NCI-H82 treated with DMSO at 0.1 percent for 48 hours (cell line): ENCODE data around the gene PPP2R3C.
"Not testable (repeated sequence)": the region's sequence is repeated elsewhere in the genome, so short reads cannot be mapped to it uniquely, and the experiment has no call there.

Experiments
- DNase-seq: peaks from one replicate; lab custom pipeline; 2025; ENCODE audit not compliant: unreplicated experiment; lab: John Stamatoyannopoulos, UW

PPP2R3C gene

DNA sequence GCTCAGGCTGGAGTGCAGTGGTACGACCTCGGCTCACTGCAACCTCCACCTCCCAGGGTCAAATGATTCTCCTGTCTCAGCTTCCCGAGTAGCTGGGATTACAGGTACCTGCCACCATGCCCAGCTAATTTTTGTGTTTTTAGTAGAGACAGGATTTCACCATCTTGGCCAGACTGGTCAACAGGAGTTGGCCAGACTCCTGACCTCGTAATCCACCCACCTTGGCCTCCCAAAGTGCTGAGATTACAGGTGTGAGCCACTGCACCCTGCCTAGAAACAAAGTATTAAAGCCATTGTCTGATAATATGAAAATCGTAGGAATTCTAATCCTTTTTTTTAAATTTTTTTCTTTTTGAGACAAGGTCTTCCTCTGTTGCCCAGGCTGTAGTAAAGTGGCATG, 56.1 kb downstream of the PPP2R3C start:
- not testable (repeated sequence) for DNase-seq

DNA sequence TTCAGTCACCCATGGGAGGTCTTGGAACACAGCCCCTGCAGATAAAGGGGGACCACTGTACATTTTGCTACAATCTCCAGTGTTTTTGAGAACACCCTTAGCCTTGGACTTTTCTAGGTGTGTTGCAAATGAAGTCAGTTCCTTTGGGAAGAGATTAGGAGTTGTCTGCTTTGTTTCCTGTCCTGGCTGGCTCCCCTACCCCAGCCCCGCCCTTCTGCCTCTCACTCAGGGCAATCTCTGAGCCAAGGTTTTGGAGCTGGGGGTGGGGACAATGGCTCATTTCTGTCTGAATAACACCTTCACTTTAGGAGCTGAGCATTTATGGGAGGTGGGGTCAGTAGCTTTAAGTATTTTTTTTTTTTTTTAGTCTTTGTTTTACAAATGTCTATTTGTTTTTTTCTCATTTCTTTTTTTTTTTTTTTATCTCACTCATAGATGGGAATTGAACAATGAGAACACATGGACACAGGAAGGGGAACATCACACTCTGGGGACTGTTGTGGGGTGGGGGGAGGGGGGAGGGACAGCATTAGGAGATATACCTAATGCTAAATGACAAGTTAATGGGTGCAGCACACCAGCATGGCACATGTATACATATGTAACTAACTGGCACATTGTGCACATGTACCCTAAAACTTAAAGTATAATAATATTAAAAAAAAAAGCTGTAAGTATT, 60.5 kb downstream of the PPP2R3C start:
- not testable (repeated sequence) for DNase-seq

DNA sequence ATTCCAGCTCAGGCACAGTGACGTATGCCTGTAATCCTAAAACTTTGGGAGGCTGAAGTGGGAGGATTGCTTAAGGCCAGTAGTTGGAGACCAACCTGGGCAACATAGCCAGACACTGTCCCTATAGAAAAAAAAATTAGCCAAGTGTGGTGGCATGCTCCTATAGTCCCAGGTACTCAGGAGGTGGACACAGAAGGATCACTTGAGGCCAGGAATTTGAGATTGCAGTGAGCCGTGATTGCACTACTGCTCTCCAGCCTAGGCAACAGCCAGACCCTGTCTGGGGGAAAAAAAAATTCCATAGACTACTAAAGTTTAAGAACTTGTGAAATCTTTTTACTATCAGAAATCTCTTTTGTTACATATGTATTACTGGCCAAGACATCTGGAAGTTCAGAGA, 69.2 kb downstream of the PPP2R3C start:
- no peak for DNase-seq

DNA sequence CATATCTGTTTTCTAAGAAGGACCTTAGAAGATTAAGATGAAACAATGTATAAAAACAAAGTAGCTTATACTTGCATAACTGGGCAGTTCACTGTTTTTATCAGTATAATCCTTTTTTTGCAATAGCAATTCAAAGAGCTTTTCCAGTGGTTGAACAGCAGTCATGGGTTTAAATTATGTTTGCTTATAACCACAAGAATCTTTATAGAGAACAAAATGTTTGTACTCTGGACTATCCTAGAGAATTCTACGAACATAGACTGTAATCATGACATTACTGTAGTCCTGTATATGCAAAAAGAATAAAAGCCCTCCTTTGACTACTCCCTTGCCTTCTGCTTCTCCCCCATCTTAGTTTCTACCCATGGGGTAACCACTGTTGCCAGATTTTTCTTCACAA, 70.0 kb downstream of the PPP2R3C start:
- DNase-seq = no peak

DNA sequence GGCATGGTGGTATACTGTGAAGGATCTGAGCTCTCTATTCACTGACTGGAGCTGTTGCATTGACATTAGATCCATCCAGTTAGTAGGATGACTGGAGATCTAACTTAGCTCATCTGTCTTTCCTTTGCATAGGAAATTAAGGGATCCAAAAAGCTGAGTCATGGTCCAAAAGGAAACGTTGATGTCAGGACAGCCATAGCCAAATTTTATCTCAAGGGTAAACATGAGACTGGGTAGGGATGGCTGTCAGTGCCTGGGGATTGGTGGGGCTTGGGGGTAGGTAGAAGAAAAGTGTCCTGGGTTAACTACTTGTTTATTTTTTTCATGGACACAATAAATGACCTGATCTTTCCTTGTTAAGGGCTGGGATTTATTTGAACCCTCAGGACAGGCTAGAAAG, 71.1 kb downstream of the PPP2R3C start:
- no peak for DNase-seq

DNA sequence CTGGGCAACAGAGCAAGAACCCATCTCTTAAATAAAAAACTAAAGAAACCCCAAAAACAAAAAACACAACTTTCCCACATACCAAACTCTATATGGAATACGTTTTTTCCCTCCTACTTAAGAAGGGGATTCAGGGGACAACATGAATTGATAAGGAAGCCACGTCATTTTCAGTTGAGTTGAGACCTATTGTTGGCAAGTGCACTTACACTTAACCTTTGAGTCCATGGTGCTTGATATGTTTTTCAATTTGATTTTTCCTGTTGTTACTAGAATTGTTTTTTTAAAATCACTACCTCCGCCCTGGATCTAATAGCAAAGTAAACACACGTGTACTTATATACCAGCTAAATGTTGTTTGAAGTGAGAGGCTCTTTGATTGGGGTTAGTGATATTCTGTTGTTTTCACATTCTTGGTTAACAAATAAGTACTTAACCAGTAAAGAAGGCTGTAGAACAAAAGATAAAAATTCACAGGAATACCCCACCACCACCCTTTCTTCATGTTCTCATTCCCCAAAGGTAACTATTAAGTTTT, 73.7 kb downstream of the PPP2R3C start:
- no peak for DNase-seq

DNA sequence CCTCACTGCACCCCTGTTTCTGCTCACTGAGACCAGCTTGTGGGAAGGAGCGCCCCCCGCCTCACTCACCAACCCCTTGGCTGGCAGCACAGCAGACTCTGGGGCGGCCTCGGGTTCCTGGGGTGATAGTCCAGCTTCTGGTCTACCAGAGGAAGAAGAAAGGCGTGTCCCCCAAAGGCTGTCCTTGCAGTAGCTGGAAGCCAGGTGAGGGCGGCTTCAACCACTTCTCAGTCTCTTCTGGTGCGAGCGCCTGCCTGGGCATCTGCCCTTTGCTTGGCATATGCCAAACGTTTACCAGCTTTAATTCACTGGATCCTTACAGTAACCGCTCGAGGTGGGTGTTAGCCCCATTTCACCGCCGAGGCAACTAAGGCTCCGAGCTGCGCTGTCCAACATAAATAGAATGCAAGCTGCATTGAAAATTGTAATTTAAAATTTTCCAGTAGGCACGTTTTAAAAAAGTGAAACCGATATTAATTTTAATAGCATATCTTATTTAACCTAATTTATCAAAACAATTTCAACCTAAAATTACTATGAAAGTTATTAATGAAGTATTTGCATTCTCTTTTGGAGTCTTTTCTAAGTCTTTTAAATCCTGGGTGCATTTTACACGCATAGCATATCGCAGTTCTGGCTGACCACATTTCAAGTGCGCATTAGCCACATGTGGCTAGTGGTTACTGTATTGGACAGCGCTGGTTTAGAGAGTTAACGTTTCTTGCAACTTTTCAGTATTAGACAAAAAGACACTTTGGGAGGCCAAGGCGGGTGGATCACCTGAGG, 74.8 kb downstream of the PPP2R3C start:
- no peak for DNase-seq

DNA sequence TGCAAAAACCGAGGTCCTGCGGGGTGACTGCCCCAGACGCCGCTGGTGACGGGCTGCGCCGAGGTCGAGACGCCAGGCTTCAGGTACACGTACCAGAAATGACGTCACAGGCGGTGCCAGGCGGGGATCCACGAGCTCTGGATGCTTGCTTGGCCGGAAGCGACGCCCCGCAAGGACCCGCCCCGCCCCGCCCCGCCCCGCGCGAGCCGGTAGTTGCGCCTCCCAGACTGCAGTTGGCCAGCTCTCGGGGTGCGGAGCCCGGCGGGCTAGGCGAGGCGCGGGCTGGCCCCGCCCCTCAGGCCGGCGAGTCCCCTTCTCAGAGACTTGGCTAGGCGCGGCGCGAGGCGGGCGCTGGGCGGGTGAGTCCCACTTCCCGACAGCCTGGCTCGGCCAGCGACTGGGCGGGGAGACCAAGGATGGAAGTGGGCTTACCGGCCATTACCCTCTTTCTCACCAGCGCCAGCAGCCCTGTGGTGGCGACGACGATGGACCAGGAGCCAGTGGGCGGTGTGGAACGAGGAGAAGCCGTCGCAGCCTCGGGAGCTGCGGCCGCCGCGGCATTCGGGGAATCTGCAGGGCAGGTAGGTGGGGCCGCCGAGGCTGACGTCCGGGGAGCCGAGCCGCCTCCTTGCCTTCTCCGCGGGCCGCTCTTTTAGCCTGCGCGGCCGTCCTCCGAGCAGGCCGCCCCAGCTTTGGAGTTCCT, 75.6 kb downstream of the PPP2R3C start, which contains the start of gene FAM177A1:
FAM177A1 (plus strand) TSS at position 225 of the 703 bp plus-strand sequence; CDS start at position 417, 192 bp downstream.
- peak; percentile 90 for DNase-seq

DNA sequence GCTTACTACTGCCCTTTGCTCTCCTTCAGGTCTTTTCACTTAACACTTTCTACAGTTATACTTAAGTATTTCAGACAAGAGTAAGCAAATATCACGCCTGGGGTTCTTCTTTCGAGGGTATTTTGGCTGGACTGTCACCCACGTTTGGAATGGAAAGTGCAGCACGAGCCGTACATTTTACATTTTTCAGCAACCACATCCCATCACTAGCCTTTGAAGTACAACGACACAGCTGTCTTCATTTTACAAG, 76.1 kb downstream of the PPP2R3C start:
- DNase-seq = no peak

DNA sequence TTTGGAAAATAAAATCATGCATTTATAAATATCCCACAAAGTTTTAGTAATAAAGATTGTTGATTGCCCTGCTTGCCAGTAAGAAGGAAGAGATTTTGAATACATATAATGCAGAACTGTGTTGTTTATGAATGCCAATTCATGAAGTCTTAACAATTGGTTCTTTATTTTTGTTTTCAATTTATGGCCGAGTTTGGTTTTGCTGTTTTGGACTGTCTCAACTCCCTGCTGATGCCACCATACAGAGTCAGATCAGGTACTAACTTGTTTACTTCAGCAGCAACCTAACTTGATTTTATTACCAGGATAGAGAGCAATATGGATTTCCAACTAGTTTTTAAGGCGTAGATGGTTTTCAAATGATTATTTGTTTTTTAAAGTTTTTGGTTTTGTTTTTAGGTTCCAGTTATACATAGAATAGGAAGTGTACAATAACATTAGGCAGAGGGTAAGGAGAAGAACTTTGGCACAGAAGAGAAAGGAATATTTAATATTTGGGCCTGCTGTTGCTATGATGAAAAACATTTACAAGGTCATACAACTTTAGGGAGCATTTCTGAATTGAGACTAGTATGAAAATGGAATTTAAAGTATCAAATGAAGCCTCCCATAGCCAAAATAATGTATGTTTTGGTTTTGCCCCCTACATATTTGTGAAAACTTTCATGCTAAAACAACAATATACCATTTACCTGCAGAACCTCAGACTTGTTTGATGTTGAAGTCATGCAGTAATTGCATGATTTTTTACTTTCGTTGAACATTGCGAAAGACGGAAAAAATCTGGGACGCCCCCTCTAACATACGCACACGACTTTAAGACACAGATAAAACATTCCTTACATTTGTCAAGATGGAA, 76.6 kb downstream of the PPP2R3C start:
- no peak for DNase-seq

DNA sequence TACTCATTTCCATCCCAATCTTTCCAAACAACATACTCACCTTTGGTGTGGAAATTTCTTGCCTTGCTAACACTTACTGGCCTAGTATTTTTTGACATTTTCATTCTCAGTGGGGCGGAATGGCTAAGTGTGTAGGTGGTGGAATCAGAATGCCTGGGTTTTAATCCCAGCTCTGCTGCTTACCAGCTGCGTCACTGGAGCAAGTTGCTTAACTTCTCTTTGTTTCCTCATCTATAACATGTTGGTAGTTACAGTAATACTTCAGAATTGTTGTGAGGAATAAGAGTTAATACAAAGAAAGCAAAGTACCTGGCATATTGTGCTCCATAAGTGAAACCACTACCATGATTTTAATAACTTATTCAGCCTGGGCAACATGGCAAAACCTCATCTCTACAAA, 78.7 kb downstream of the PPP2R3C start:
- DNase-seq = no peak

DNA sequence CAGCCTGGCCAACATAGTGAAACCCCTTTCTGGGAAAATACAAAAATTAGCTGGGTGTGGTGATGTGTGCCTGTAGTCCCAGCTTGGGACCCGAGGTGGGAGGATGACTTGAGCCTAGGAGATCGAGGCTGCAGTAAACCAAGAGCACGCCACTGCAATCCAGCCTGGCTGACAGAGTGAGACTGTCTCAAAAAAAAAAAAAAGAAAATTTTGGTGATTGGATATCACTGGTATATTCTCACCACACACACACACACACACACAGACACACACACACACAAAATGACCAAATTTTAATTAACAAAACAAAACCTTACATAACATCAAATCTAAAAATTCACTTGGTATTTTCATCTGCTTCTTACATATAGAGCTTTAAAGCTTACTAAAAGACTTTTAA, 79.2 kb downstream of the PPP2R3C start:
- no peak for DNase-seq

DNA sequence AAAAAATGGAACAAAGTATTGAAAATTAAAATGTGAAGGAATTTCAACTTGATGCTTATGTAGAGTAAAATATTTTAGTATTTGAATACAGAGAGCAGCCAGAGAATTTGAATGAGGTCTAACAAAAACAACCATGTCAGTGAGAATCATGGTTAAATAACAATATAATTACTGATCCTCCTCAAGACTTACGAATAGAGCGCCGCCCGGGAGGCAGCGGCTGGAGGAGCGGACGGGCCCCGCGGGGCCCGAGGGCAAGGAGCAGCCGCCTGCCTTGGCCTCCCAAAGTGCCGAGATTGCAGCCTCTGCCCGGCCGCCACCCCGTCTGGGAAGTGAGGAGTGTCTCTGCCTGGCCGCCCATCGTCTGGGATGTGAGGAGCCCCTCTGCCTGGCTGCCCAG, 83.5 kb downstream of the PPP2R3C start:
- DNase-seq = not testable (repeated sequence)
